Ovary (tissue), 9 donors: ENCODE measurements around the gene GPR78. TPM values are rescaled to one million over a fixed set of nuclear protein-coding genes. Genes with fewer than 3 reads are reported as not detected.
"Not testable (repeated sequence)": the region's sequence is repeated elsewhere in the genome, so short reads cannot be mapped to it uniquely, and the experiment has no call there.

Experiments used
- DNase-seq, 5 donors: peaks; one replicate each; pipeline ENCODE4 v3.0.0-alpha.2; 2019 to 2020
- H3K27ac ChIP-seq, 2 donors: fragments of 200-600 bp; one replicate each; pipeline versions ENCODE4 v1.5.1 to v1.8.0; 2019 to 2022
- H3K27me3 ChIP-seq: fragments of 200-600 bp; one replicate; pipeline ENCODE4 v1.8.0; 2022
- H3K36me3 ChIP-seq: fragments of 200-600 bp; sonication (generic); one replicate; pipeline ENCODE4 v1.5.1; 2019
- H3K4me1 ChIP-seq: one replicate; pipeline ENCODE4 v1.8.1; 2013; ENCODE audit warnings: mild to moderate bottlenecking, moderate library complexity; ENCODE audit not compliant: insufficient read depth
- H3K4me3 ChIP-seq: fragments of 200-600 bp; sonication (generic); one replicate; pipeline ENCODE4 v1.5.1; 2017
- H3K9me3 ChIP-seq, 2 donors: fragments of 200-600 bp in 1 of 2; sonication (generic) in 1 of 2; one replicate each; pipeline versions ENCODE4 v1.5.1 to v1.8.1; 2013 to 2019; ENCODE audit warnings: mild to moderate bottlenecking in 1 of 2, moderate library complexity in 1 of 2
- CTCF ChIP-seq, 3 donors: fragments of 450-650 bp in 2 of 3; fragments of 200-600 bp in 1 of 3; IDR thresholded peaks; one replicate each; pipeline versions ENCODE4 v1.5.1 to v1.8.0; 2016 to 2022; ENCODE audit warnings: antibody characterized with exemption in 3 of 3, mild to moderate bottlenecking in 1 of 3
- EP300 ChIP-seq: sonication (generic); formaldehyde crosslinking; IDR thresholded peaks from one replicate; pipeline ENCODE4 v1.6.1; 2017; ENCODE audit warnings: antibody characterized with exemption
- POLR2A ChIP-seq: fragments of 450-650 bp; IDR thresholded peaks from one replicate; pipeline ENCODE4 v1.6.1; 2017; ENCODE audit warnings: antibody characterized with exemption, mild to moderate bottlenecking, moderate library complexity
- WGBS, 3 donors: extraction: QIAGEN DNeasy Blood & Tissue Kit in 1 of 3; methylation state at CpG; one replicate each; pipeline versions ENCODE4 v1.1.5 to v1.1.7; 2013 to 2017; 5-methylcytosine and 5-hydroxymethylcytosine counted together
- intact Hi-C, 4 donors: fragments of 100-400 bp; cut with DNase I; formaldehyde crosslinking; loops; one replicate each; pipeline versions ENCODE4 v1.11.0 to v1.15.1; 2022 to 2023
- polyA plus RNA-seq, 2 donors: library from polyadenylated mRNA; stranded (reverse); fragments of 200-250 nt in 1 of 2; fragments of 350-450 nt in 1 of 2; fragmentation: Illumina TruSeq in 1 of 2; extraction: RNeasy Lipid Tissue Mini Kit (QIAGEN cat#74804) in 1 of 2; gene quantifications; one replicate each; pipeline ENCODE4 v1.2.3, GENCODE V29; 2013 to 2014
- total RNA-seq, 7 donors: library from RNA; depleted of rRNA in 2 of 7; stranded (reverse); fragments of >200 nt in 2 of 7; fragmentation: NEBNext Ultra II Directional in 3 of 7; extraction: Animal tissue kit (Norgen Biotek cat#: 25700) in 3 of 7; gene quantifications; one replicate each; pipeline versions ENCODE4 v1.1.0 to v1.2.4, GENCODE V29; 2016 to 2023
- donor health status: DM: no; HTN: no; CAD: no; lungs with moderate emphysema.
- donor health status: DM: no; HTN: no; CAD: no.
- donor health status: Bipolar disorder and iron deficiency.
- donor health status: DM: yes; HTN: yes; CAD: no.
- donor health status: DM: no; HTN: no; CAD: no.
- donor health status: DM: yes; HTN: yes; CAD: no.

The GPR78 gene
- total and polyA plus RNA-seq, 9 donors = 1.0 to 14.7 (median 5.4) TPM

- no peak overlapping the region for H3K4me3 ChIP-seq
- intact Hi-C loops = no loop called here
These were observed 4.7 kb upstream of the GPR78 start for GRCh38 chr4:8575457-8575856.

GRCh38 chr4:8576591-8576990, 3.6 kb upstream of the GPR78 start:
- H3K27me3 ChIP-seq, H3K27ac ChIP-seq, H3K4me3 ChIP-seq, intact Hi-C loops, H3K36me3 ChIP-seq, H3K9me3 ChIP-seq, H3K4me1 ChIP-seq: not testable (repeated sequence)
- DNase-seq = peak in 2 of 5 donors; percentile 4 to 15
- 87 to 90% (median 90%) methylated on average over 5 of the region's 5 CpGs for WGBS, 3 donors

More at GRCh38 chr4:8575457-8575856, 4.7 kb upstream of the GPR78 start:
- peak in 2 of 5 donors; percentile 47 for DNase-seq
- Histone ChIP-seq H3K27ac (peak overlapping the region in 1 of 2 donors; percentile 5), H3K27me3 (no peaks in the 10 kb centered on the region), H3K9me3 (no peaks in the 10 kb centered on the region), H3K36me3 (no peaks in the 10 kb centered on the region), H3K4me1 (peaks cover 9% of the 10 kb centered on the region)
- WGBS, 3 donors = 40 to 64% (median 49%) methylated on average over 4 of the region's 4 CpGs
- TF ChIP-seq EP300 (no peak), POLR2A (no peak), CTCF (IDR thresholded peaks at IDR 0.05) (no peak)

- intact Hi-C loops = no loop called here
- no peak for TF ChIP-seq POLR2A
- no peak for TF ChIP-seq EP300
- TF ChIP-seq CTCF (IDR thresholded peaks at IDR 0.05) = no peak
- WGBS, 3 donors = 70 to 74% (median 72%) methylated on average over 8 of the region's 8 CpGs
- H3K36me3 ChIP-seq = no peaks in the 10 kb centered on the region
- no peaks in the 10 kb centered on the region for H3K9me3 ChIP-seq
- peak in 3 of 5 donors; percentile 8 to 23 (median 12) for DNase-seq
- peaks cover 9% of the 10 kb centered on the region for H3K4me1 ChIP-seq
- H3K4me3 ChIP-seq = no peak overlapping the region
- no peaks in the 10 kb centered on the region for H3K27me3 ChIP-seq
- no peak overlapping the region for H3K27ac ChIP-seq
These were observed 3.1 kb upstream of the GPR78 start for GRCh38 chr4:8577046-8577445.

GRCh38 chr4:8577972-8578371, 2.2 kb upstream of the GPR78 start:
- TF ChIP-seq EP300 = no peak
- no peak for TF ChIP-seq POLR2A
- no peak for TF ChIP-seq CTCF (IDR thresholded peaks at IDR 0.05)
- no peak overlapping the region for H3K4me3 ChIP-seq
- H3K27me3 ChIP-seq = no peaks in the 10 kb centered on the region
- no peak for DNase-seq
- no peak overlapping the region for H3K27ac ChIP-seq
- WGBS, 3 donors = 82 to 89% (median 86%) methylated on average over 4 of the region's 4 CpGs
- H3K9me3 ChIP-seq = no peaks in the 10 kb centered on the region
- H3K4me1 ChIP-seq = peaks cover 9% of the 10 kb centered on the region
- H3K36me3 ChIP-seq = no peaks in the 10 kb centered on the region
- intact Hi-C loops = no loop called here

GRCh38 chr4:8578717-8579116, 1.5 kb upstream of the GPR78 start:
- intact Hi-C loops = no loop called here
- peak in 2 of 5 donors; percentile 4 to 9 for DNase-seq

More at GRCh38 chr4:8578717-8579116, 1.5 kb upstream of the GPR78 start:
- Histone ChIP-seq H3K36me3 (no peaks in the 10 kb centered on the region), H3K27me3 (no peaks in the 10 kb centered on the region), H3K27ac (no peak overlapping the region), H3K4me3 (no peak overlapping the region), H3K9me3 (no peaks in the 10 kb centered on the region), H3K4me1 (peaks cover 9% of the 10 kb centered on the region)
- WGBS, 3 donors = 85 to 93% (median 93%) methylated on average over 3 of the region's 3 CpGs
- no peak for TF ChIP-seq POLR2A
- no peak for TF ChIP-seq EP300
- TF ChIP-seq CTCF (IDR thresholded peaks at IDR 0.05) = no peak
